Hepatocyte (in vitro differentiated cells): ENCODE data around the gene FOXN3.

ENCODE experiments used
- EZH2 ChIP-seq: fragments of 200-600 bp; sonication (generic); IDR thresholded peaks from 2 replicates; pipeline ENCODE4 v1.6.1; 2016; ENCODE audit warnings: antibody characterized with exemption, mild to moderate bottlenecking, borderline replicate concordance
- EZH2phosphoT487 ChIP-seq: fragments of 200-600 bp; sonication (generic); IDR thresholded peaks from one replicate; pipeline ENCODE4 v1.6.1; 2018; ENCODE audit warnings: antibody characterized with exemption, mild to moderate bottlenecking, low read depth, moderate library complexity; ENCODE audit not compliant: unreplicated experiment, severe bottlenecking
- TF ChIP-seq, protein P1 (sequence below): fragments of 200-600 bp; sonication (generic); IDR thresholded peaks from 2 replicates; pipeline ENCODE4 v1.5.1; 2016; ENCODE audit warnings: antibody characterized with exemption, mild to moderate bottlenecking; ENCODE audit not compliant: poor library complexity

DNA sequence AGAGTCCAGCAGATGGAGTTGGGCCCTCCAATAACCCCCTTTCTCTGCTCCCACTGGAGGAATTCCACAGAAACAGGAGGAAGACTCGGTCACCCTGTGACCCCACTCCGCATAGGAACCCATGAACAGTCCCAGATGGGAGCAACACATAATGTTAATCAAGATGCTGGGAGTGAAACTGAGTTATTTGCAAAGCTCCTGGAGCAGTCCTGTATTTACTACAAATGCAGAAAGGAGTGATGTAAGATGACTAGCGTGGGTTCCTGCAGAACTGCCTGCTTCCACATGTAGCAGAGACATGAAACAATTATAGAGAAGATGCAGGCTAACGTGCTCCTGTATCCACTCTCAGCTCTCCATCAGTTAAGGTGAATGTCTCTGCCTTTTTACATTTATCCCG lies 274.7 kb downstream of the FOXN3 start:
- TF ChIP-seq, protein P1, sequence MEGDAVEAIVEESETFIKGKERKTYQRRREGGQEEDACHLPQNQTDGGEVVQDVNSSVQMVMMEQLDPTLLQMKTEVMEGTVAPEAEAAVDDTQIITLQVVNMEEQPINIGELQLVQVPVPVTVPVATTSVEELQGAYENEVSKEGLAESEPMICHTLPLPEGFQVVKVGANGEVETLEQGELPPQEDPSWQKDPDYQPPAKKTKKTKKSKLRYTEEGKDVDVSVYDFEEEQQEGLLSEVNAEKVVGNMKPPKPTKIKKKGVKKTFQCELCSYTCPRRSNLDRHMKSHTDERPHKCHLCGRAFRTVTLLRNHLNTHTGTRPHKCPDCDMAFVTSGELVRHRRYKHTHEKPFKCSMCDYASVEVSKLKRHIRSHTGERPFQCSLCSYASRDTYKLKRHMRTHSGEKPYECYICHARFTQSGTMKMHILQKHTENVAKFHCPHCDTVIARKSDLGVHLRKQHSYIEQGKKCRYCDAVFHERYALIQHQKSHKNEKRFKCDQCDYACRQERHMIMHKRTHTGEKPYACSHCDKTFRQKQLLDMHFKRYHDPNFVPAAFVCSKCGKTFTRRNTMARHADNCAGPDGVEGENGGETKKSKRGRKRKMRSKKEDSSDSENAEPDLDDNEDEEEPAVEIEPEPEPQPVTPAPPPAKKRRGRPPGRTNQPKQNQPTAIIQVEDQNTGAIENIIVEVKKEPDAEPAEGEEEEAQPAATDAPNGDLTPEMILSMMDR: no peak
- no peak for TF ChIP-seq EZH2
- no peak for TF ChIP-seq EZH2phosphoT487
